Measurements from ENCODE around the gene CDH4. TPM values are rescaled to one million over a fixed set of nuclear protein-coding genes. Genes with fewer than 3 reads are reported as not detected.
A peak's percentile ranks its signal among the peaks of the same experiment; 100 is the strongest.

CDH4 gene
- total and polyA plus RNA-seq, 2 of the 13 experiments (the other 11 are each of a cell fraction or from before 2014, with no cell fraction given), result not detected

DNA sequence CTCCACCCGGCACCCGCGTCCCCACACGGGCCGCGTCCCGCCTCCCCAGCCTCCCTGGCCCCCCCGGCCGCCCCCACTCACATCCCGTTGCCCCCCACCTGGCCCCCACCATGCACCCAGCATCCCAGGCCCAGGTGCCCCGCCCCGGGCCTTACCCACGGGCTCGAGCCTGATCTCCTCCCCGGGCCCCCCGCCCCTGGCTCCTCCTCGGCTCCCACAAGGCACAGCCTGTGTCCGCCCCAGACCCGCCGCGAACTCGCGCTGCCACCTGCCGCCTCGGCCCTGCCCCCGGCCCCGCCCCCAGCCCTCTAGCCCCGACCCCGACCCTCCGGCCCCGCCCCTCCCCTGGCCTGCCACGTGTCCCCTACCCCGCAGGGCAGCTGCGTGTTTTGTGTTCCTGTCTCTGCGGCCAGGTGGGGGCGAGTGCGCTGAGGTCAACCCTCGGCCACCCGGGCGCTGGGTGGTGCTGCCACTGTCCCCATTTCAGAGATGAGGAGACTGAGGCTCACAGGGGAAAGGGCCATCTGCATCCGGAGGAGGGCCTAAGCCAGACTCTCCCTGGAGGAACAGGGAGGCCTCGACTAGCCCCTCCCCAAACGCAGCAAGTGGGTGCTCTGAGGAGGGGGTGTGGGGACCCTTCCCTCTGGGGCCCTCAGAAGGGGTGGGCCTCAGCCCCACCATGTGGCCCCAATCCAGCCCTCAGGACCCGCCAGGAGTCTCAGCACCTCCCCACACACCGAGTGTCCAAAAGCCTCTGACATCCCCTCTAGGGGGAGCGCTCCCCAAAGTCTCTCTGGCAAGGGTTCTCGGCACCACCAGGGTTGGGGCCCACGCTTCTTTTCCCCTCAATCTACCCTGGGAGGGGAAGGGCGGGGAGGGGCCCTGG lies 713.8 kb downstream of the CDH4 start (continued):
- TF ChIP-seq ZNF256 (CRISPR knock-in tag; conservative IDR thresholded peaks at IDR 0.05) (0 out of 2 replicates have a peak, but pooled peaks have one; percentile 11), ZNF3 (CRISPR knock-in tag; IDR thresholded peaks at IDR 0.05) (no peak), ZNF280B (CRISPR knock-in tag; IDR thresholded peaks at IDR 0.05; ENCODE audit: borderline replicate concordance) (peak; percentile 61), NFRKB (IDR thresholded peaks at IDR 0.05) (no peak), PAF1 (CRISPR knock-in tag; IDR thresholded peaks at IDR 0.05) (no peak), NCOA1 (CRISPR knock-in tag; IDR thresholded peaks at IDR 0.05) (no peak), ZNF292 (CRISPR knock-in tag; IDR thresholded peaks at IDR 0.05; ENCODE audit: borderline replicate concordance, low read depth) (no peak), ATF2 (CRISPR knock-in tag; IDR thresholded peaks at IDR 0.05) (no peak), SCMH1 (CRISPR knock-in tag; IDR thresholded peaks at IDR 0.05; ENCODE audit: borderline replicate concordance) (no peak), ZNF260 (CRISPR knock-in tag; IDR thresholded peaks at IDR 0.05; ENCODE audit: borderline replicate concordance, low read depth) (no peak), ZNF550 (CRISPR knock-in tag; IDR thresholded peaks at IDR 0.05; ENCODE audit: borderline replicate concordance) (no peak), EED (CRISPR knock-in tag; IDR thresholded peaks at IDR 0.05) (0 out of 2 replicates have a peak, but pooled peaks have one; percentile 5), HNRNPLL (IDR thresholded peaks at IDR 0.05; ENCODE audit: low read depth, low read length, poor library complexity, severe bottlenecking) (peak; percentile 38)
- TF ChIP-seq, protein P1, sequence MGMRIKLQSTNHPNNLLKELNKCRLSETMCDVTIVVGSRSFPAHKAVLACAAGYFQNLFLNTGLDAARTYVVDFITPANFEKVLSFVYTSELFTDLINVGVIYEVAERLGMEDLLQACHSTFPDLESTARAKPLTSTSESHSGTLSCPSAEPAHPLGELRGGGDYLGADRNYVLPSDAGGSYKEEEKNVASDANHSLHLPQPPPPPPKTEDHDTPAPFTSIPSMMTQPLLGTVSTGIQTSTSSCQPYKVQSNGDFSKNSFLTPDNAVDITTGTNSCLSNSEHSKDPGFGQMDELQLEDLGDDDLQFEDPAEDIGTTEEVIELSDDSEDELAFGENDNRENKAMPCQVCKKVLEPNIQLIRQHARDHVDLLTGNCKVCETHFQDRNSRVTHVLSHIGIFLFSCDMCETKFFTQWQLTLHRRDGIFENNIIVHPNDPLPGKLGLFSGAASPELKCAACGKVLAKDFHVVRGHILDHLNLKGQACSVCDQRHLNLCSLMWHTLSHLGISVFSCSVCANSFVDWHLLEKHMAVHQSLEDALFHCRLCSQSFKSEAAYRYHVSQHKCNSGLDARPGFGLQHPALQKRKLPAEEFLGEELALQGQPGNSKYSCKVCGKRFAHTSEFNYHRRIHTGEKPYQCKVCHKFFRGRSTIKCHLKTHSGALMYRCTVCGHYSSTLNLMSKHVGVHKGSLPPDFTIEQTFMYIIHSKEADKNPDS (CRISPR knock-in tag; IDR thresholded peaks at IDR 0.05), result no peak
- TF ChIP-seq, protein P2, sequence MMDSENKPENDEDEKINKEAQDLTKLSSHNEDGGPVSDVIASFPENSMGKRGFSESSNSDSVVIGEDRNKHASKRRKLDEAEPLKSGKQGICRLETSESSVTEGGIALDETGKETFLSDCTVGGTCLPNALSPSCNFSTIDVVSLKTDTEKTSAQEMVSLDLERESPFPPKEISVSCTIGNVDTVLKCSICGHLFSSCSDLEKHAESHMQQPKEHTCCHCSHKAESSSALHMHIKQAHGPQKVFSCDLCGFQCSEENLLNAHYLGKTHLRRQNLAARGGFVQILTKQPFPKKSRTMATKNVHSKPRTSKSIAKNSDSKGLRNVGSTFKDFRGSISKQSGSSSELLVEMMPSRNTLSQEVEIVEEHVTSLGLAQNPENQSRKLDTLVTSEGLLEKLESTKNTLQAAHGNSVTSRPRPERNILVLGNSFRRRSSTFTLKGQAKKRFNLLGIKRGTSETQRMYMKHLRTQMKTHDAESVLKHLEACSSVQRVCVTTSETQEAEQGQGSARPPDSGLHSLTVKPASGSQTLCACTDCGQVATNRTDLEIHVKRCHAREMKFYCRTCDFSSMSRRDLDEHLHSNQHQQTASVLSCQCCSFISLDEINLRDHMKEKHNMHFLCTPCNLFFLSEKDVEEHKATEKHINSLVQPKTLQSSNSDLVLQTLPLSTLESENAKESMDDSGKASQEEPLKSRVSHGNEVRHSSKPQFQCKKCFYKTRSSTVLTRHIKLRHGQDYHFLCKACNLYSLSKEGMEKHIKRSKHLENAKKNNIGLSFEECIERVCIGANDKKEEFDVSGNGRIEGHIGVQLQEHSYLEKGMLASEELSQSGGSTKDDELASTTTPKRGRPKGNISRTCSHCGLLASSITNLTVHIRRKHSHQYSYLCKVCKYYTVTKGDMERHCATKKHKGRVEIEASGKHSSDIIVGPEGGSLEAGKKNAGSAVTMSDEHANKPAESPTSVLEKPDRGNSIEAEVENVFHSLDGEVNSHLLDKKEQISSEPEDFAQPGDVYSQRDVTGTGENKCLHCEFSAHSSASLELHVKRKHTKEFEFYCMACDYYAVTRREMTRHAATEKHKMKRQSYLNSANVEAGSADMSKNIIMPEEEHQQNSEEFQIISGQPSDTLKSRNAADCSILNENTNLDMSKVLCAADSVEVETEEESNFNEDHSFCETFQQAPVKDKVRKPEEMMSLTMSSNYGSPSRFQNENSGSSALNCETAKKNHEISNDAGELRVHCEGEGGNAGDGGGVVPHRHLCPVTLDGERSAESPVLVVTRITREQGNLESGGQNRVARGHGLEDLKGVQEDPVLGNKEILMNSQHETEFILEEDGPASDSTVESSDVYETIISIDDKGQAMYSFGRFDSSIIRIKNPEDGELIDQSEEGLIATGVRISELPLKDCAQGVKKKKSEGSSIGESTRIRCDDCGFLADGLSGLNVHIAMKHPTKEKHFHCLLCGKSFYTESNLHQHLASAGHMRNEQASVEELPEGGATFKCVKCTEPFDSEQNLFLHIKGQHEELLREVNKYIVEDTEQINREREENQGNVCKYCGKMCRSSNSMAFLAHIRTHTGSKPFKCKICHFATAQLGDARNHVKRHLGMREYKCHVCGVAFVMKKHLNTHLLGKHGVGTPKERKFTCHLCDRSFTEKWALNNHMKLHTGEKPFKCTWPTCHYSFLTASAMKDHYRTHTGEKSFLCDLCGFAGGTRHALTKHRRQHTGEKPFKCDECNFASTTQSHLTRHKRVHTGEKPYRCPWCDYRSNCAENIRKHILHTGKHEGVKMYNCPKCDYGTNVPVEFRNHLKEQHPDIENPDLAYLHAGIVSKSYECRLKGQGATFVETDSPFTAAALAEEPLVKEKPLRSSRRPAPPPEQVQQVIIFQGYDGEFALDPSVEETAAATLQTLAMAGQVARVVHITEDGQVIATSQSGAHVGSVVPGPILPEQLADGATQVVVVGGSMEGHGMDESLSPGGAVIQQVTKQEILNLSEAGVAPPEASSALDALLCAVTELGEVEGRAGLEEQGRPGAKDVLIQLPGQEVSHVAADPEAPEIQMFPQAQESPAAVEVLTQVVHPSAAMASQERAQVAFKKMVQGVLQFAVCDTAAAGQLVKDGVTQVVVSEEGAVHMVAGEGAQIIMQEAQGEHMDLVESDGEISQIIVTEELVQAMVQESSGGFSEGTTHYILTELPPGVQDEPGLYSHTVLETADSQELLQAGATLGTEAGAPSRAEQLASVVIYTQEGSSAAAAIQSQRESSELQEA (CRISPR knock-in tag; IDR thresholded peaks at IDR 0.05; ENCODE audit: not compliant biosample characterization), result no peak

Measured in HepG2 (cell line).